Measurements from ENCODE around the gene DPH6.

GRCh38 chr15:35383506-35383905, 162.5 kb downstream of the DPH6 start:
- no peak for TF ChIP-seq CTCF (IDR thresholded peaks at IDR 0.05)
- no peak for TF ChIP-seq POLR2A (IDR thresholded peaks at IDR 0.05; ENCODE audit: low read depth)
- no peak for TF ChIP-seq POLR2AphosphoS5 (IDR thresholded peaks at IDR 0.05)
- no peak for TF ChIP-seq EP300 (IDR thresholded peaks at IDR 0.05)

Data from esophagus muscularis mucosa (tissue), 4 donors.